GM23338 (cell line): Measurements from ENCODE around the gene JAK2. TPM values are rescaled to one million over a fixed set of nuclear protein-coding genes. Genes with fewer than 3 reads are reported as not detected.

Source experiments
- ATAC-seq: fragments of 200-7000 bp; cut with Tn5 transposase; 3 replicates; pipeline ENCODE4 v1.9.1; 2020
- DNase-seq: peaks from one replicate; pipeline ENCODE4 v3.0.0-alpha.2; 2015; ENCODE audit warnings: low spot score
- H2AFZ ChIP-seq: fragments of 200-600 bp; sonication (generic); 2 replicates; pipeline ENCODE4 v1.8.0; 2016; ENCODE audit warnings: antibody characterized with exemption, mild to moderate bottlenecking, moderate library complexity
- H3F3A ChIP-seq: fragments of 200-600 bp; sonication (generic); replicated peaks from 2 replicates; pipeline ENCODE4 v1.8.0; 2017; ENCODE audit warnings: antibody characterized with exemption, mixed run types, low read depth
- H3K27ac ChIP-seq: fragments of 200-600 bp; sonication (generic); 2 replicates; pipeline ENCODE4 v1.6.1; 2016; ENCODE audit warnings: low read depth
- H3K27me3 ChIP-seq: fragments of 200-600 bp; sonication (generic); 2 replicates; pipeline ENCODE4 v1.8.0; 2016; ENCODE audit warnings: mild to moderate bottlenecking, mixed run types, moderate library complexity; ENCODE audit not compliant: insufficient read depth
- H3K36me3 ChIP-seq: fragments of 200-600 bp; sonication (generic); 2 replicates; pipeline ENCODE4 v1.8.0; 2016; ENCODE audit warnings: mild to moderate bottlenecking; ENCODE audit not compliant: insufficient read depth
- H3K4me1 ChIP-seq: fragments of 200-600 bp; sonication (generic); 2 replicates; pipeline ENCODE4 v1.8.0; 2016; ENCODE audit warnings: mild to moderate bottlenecking, moderate library complexity; ENCODE audit not compliant: insufficient read depth
- H3K4me2 ChIP-seq: fragments of 200-600 bp; sonication (generic); 2 replicates; pipeline ENCODE4 v1.7.1; 2017; ENCODE audit warnings: mixed run types
- H3K4me3 ChIP-seq: fragments of 200-600 bp; sonication (generic); 2 replicates; pipeline ENCODE4 v1.6.1; 2016; ENCODE audit warnings: mixed run types
- H3K79me2 ChIP-seq: fragments of 200-600 bp; sonication (generic); replicated peaks from 2 replicates; pipeline ENCODE4 v1.8.0; 2017; ENCODE audit warnings: mild to moderate bottlenecking; ENCODE audit not compliant: insufficient read depth
- H3K9me2 ChIP-seq: fragments of 200-600 bp; sonication (generic); 2 replicates; pipeline ENCODE4 v1.8.0; 2017; ENCODE audit not compliant: insufficient read depth
- H4K20me1 ChIP-seq: fragments of 200-600 bp; sonication (generic); replicated peaks from 2 replicates; pipeline ENCODE4 v1.8.0; 2017; ENCODE audit warnings: mild to moderate bottlenecking; ENCODE audit not compliant: insufficient read depth
- H3K27ac Mint-ChIP-seq: 2 replicates; pipeline ENCODE4 v1.8.0; 2020; ENCODE audit warnings: inconsistent platforms, mild to moderate bottlenecking, moderate library complexity, mixed read lengths
- H3K27me3 Mint-ChIP-seq: 3 replicates; pipeline ENCODE4 v1.8.0; 2022; ENCODE audit warnings: low read depth, mild to moderate bottlenecking, moderate library complexity, mixed read lengths, inconsistent platforms; ENCODE audit not compliant: insufficient read depth, poor library complexity
- H3K36me3 Mint-ChIP-seq: 3 replicates; pipeline ENCODE4 v1.8.0; 2021; ENCODE audit warnings: low read depth, mild to moderate bottlenecking, inconsistent platforms, moderate library complexity, mixed read lengths
- H3K4me1 Mint-ChIP-seq: 3 replicates; pipeline ENCODE4 v1.8.0; 2020; ENCODE audit warnings: mild to moderate bottlenecking, inconsistent platforms, mixed read lengths
- H3K4me3 Mint-ChIP-seq: 3 replicates; pipeline ENCODE4 v1.8.0; 2021; ENCODE audit warnings: moderate library complexity, mild to moderate bottlenecking, inconsistent platforms, mixed read lengths
- H3K9me3 Mint-ChIP-seq: 3 replicates; pipeline ENCODE4 v1.8.0; 2020; ENCODE audit warnings: moderate library complexity, mild to moderate bottlenecking, inconsistent platforms, mixed read lengths
- CREB1 ChIP-seq: fragments of 250-450 bp; sonication (Bioruptor Pico); IDR thresholded peaks from 2 replicates; pipeline ENCODE4 v1.5.0; 2020; ENCODE audit warnings: low read depth, mild to moderate bottlenecking, moderate library complexity
- EZH2phosphoT487 ChIP-seq: fragments of 200-600 bp; sonication (generic); IDR thresholded peaks from one replicate; pipeline ENCODE4 v1.8.1; 2018; ENCODE audit warnings: antibody characterized with exemption; ENCODE audit not compliant: unreplicated experiment
- NANOG ChIP-seq: IDR thresholded peaks from 2 replicates; pipeline ENCODE4 v1.6.1; 2016; ENCODE audit warnings: antibody characterized with exemption, borderline replicate concordance
- POLR2AphosphoS5 ChIP-seq: IDR thresholded peaks from 2 replicates; pipeline ENCODE4 v1.6.1; 2016; ENCODE audit warnings: antibody characterized with exemption, low read depth
- STAT1 ChIP-seq: IDR thresholded peaks from one replicate; pipeline ENCODE4 v1.6.1; 2016; ENCODE audit warnings: antibody characterized with exemption; ENCODE audit not compliant: unreplicated experiment
- ZNF114 ChIP-seq: fragments of 250-450 bp; sonication (Bioruptor Pico); IDR thresholded peaks from 2 replicates; pipeline ENCODE4 v1.5.0; 2020; ENCODE audit warnings: mild to moderate bottlenecking, moderate library complexity
- ZNF331 ChIP-seq: fragments of 250-450 bp; sonication (Bioruptor Pico); IDR thresholded peaks from 2 replicates; pipeline ENCODE4 v1.5.0; 2020; ENCODE audit warnings: low read depth, mild to moderate bottlenecking, moderate library complexity
- polyA plus RNA-seq: library from polyadenylated mRNA; unstranded; fragments of >200 nt; fragmentation: Nextera tagmentation; extraction: Ambion mirVana; gene quantifications from 2 replicates; pipeline ENCODE4 v1.2.1, GENCODE V29; 2016
- total RNA-seq: library from RNA; depleted of rRNA; stranded (reverse); fragments of >200 nt; shearing (Covaris generic); gene quantifications from 2 replicates; pipeline ENCODE4 v1.2.3, GENCODE V29; 2014
- TF ChIP-seq, protein P1 (sequence below): fragments of 250-450 bp; sonication (Bioruptor Pico); IDR thresholded peaks from 2 replicates; pipeline ENCODE4 v1.5.0; 2020; ENCODE audit warnings: mild to moderate bottlenecking, moderate library complexity
- TF ChIP-seq, protein P2 (sequence below): IDR thresholded peaks from one replicate; pipeline ENCODE4 v1.6.1; 2018; ENCODE audit warnings: antibody characterized with exemption; ENCODE audit not compliant: unreplicated experiment
- TF ChIP-seq, protein P3 (sequence below), 2 experiments: fragments of 200-600 bp in 1 of 2; sonication (generic) in 1 of 2; conservative IDR thresholded peaks; 2 replicates each; pipeline versions ENCODE4 v1.5.1 to v1.6.1; 2016 to 2017; ENCODE audit warnings: antibody characterized with exemption in 2 of 2, low read depth in 2 of 2, mild to moderate bottlenecking in 2 of 2, moderate library complexity in 1 of 2

The JAK2 gene
- total and polyA plus RNA-seq, 2 experiments from 2014 or later = 1.1 to 3.0 TPM

DNA sequence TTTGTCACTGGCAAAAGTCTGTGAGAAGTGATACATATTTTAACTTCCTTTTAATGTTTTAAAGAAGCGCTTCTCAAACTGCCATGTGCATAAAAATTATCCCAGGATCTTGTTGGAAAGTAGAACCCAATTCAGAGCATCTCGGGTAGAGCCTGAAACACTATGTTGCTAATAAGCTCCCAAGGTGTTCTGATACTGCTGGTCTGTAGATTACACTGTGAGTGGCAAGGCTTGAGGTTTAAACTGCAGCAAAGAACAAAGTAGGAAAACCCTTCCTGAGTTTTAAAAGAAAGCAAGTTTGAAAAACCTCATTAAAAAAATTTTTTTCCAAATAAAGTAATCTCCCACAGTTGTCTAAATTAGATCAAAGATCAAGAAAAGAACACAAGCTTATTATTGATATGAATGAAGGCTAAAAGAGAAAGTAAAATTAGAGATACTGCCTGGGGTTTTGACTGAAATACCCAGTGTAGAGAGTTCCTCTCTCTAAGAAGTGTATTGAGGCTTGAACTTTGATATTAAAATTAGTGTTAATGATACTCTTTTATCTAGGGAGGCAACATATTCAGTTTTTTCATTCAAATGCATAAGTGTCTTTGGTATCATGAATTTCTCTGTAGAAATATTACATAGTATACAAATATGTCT, 19.8 kb upstream of the JAK2 start (continued):
- TF ChIP-seq, protein P1, sequence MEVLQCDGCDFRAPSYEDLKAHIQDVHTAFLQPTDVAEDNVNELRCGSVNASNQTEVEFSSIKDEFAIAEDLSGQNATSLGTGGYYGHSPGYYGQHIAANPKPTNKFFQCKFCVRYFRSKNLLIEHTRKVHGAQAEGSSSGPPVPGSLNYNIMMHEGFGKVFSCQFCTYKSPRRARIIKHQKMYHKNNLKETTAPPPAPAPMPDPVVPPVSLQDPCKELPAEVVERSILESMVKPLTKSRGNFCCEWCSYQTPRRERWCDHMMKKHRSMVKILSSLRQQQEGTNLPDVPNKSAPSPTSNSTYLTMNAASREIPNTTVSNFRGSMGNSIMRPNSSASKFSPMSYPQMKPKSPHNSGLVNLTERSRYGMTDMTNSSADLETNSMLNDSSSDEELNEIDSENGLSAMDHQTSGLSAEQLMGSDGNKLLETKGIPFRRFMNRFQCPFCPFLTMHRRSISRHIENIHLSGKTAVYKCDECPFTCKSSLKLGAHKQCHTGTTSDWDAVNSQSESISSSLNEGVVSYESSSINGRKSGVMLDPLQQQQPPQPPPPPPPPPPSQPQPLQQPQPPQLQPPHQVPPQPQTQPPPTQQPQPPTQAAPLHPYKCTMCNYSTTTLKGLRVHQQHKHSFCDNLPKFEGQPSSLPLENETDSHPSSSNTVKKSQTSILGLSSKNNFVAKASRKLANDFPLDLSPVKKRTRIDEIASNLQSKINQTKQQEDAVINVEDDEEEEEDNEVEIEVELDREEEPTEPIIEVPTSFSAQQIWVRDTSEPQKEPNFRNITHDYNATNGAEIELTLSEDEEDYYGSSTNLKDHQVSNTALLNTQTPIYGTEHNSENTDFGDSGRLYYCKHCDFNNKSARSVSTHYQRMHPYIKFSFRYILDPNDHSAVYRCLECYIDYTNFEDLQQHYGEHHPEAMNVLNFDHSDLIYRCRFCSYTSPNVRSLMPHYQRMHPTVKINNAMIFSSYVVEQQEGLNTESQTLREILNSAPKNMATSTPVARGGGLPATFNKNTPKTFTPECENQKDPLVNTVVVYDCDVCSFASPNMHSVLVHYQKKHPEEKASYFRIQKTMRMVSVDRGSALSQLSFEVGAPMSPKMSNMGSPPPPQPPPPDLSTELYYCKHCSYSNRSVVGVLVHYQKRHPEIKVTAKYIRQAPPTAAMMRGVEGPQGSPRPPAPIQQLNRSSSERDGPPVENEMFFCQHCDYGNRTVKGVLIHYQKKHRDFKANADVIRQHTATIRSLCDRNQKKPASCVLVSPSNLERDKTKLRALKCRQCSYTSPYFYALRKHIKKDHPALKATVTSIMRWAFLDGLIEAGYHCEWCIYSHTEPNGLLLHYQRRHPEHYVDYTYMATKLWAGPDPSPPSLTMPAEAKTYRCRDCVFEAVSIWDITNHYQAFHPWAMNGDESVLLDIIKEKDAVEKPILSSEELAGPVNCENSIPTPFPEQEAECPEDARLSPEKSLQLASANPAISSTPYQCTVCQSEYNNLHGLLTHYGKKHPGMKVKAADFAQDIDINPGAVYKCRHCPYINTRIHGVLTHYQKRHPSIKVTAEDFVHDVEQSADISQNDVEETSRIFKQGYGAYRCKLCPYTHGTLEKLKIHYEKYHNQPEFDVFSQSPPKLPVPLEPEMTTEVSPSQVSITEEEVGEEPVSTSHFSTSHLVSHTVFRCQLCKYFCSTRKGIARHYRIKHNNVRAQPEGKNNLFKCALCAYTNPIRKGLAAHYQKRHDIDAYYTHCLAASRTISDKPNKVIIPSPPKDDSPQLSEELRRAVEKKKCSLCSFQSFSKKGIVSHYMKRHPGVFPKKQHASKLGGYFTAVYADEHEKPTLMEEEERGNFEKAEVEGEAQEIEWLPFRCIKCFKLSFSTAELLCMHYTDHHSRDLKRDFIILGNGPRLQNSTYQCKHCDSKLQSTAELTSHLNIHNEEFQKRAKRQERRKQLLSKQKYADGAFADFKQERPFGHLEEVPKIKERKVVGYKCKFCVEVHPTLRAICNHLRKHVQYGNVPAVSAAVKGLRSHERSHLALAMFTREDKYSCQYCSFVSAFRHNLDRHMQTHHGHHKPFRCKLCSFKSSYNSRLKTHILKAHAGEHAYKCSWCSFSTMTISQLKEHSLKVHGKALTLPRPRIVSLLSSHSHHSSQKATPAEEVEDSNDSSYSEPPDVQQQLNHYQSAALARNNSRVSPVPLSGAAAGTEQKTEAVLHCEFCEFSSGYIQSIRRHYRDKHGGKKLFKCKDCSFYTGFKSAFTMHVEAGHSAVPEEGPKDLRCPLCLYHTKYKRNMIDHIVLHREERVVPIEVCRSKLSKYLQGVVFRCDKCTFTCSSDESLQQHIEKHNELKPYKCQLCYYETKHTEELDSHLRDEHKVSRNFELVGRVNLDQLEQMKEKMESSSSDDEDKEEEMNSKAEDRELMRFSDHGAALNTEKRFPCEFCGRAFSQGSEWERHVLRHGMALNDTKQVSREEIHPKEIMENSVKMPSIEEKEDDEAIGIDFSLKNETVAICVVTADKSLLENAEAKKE (CRISPR knock-in tag) = no peak
- TF ChIP-seq STAT1 (no peak), CREB1 (CRISPR knock-in tag) (no peak)

DNA sequence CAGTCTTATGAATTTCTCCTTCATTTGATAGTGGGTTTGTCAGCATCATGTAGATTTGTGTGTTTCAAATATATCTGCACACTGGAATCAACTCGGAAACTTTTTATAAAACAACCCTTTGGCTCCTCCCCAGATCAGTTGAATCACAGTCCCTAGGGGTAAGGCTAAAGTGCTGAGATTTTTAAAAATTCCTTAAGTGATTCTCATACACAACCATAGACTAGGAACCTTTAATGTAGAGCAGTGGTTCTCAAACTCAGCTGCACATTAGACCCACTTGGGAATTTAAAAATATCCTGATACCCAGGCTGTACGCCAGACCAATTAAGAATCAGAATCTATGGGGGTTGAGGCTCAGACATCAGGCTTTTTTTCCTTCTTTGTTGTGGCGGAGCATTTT, 17.5 kb upstream of the JAK2 start:
- Histone ChIP-seq H4K20me1 (no peaks in the 10 kb centered on the region), H3K27me3 (no peaks in the 10 kb centered on the region), H2AFZ (no peak overlapping the region), H3K4me2 (no peak overlapping the region), H3K9me2 (no peaks in the 10 kb centered on the region), H3K36me3 (no peaks in the 10 kb centered on the region), H3K79me2 (no peaks in the 10 kb centered on the region), H3K27ac (no peak overlapping the region), H3F3A (no peaks in the 10 kb centered on the region), H3K4me1 (0 out of 2 replicates have a peak, but pooled peaks cover 6% of the 10 kb centered on the region), H3K4me3 (no peak overlapping the region)
- Mint-ChIP-seq H3K36me3 (no peaks in the 10 kb centered on the region), H3K27me3 (no peaks in the 10 kb centered on the region), H3K9me3 (no peaks in the 10 kb centered on the region), H3K27ac (no peak overlapping the region), H3K4me3 (no peak overlapping the region), H3K4me1 (peaks cover 7% of the 10 kb centered on the region; the same call in 2 of the 3 replicates)
- DNase-seq = no peak
- no peak for ATAC-seq
- TF ChIP-seq, protein P2, sequence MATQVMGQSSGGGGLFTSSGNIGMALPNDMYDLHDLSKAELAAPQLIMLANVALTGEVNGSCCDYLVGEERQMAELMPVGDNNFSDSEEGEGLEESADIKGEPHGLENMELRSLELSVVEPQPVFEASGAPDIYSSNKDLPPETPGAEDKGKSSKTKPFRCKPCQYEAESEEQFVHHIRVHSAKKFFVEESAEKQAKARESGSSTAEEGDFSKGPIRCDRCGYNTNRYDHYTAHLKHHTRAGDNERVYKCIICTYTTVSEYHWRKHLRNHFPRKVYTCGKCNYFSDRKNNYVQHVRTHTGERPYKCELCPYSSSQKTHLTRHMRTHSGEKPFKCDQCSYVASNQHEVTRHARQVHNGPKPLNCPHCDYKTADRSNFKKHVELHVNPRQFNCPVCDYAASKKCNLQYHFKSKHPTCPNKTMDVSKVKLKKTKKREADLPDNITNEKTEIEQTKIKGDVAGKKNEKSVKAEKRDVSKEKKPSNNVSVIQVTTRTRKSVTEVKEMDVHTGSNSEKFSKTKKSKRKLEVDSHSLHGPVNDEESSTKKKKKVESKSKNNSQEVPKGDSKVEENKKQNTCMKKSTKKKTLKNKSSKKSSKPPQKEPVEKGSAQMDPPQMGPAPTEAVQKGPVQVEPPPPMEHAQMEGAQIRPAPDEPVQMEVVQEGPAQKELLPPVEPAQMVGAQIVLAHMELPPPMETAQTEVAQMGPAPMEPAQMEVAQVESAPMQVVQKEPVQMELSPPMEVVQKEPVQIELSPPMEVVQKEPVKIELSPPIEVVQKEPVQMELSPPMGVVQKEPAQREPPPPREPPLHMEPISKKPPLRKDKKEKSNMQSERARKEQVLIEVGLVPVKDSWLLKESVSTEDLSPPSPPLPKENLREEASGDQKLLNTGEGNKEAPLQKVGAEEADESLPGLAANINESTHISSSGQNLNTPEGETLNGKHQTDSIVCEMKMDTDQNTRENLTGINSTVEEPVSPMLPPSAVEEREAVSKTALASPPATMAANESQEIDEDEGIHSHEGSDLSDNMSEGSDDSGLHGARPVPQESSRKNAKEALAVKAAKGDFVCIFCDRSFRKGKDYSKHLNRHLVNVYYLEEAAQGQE = no peak
- TF ChIP-seq POLR2AphosphoS5 = no peak
- no peak for TF ChIP-seq NANOG
- TF ChIP-seq ZNF114 (CRISPR knock-in tag) = no peak
- TF ChIP-seq EZH2phosphoT487 = no peak
- TF ChIP-seq, protein P3, sequence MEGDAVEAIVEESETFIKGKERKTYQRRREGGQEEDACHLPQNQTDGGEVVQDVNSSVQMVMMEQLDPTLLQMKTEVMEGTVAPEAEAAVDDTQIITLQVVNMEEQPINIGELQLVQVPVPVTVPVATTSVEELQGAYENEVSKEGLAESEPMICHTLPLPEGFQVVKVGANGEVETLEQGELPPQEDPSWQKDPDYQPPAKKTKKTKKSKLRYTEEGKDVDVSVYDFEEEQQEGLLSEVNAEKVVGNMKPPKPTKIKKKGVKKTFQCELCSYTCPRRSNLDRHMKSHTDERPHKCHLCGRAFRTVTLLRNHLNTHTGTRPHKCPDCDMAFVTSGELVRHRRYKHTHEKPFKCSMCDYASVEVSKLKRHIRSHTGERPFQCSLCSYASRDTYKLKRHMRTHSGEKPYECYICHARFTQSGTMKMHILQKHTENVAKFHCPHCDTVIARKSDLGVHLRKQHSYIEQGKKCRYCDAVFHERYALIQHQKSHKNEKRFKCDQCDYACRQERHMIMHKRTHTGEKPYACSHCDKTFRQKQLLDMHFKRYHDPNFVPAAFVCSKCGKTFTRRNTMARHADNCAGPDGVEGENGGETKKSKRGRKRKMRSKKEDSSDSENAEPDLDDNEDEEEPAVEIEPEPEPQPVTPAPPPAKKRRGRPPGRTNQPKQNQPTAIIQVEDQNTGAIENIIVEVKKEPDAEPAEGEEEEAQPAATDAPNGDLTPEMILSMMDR (conservative IDR thresholded peaks at IDR 0.05; ENCODE audit: low read depth in 2 of 2) = no peak
- no peak for TF ChIP-seq CREB1 (CRISPR knock-in tag)
- no peak for TF ChIP-seq ZNF331
- no peak for TF ChIP-seq STAT1
